GM12878 (cell line): ENCODE results near the gene UQCRC1. TPM values are rescaled to one million over a fixed set of nuclear protein-coding genes. Genes with fewer than 3 reads are reported as not detected.

Experiments
- ATAC-seq: fragments of 200-7000 bp; cut with Tn5 transposase; 3 replicates; pipeline ENCODE4 v1.9.1; 2020; ENCODE audit warnings: mild to moderate bottlenecking, moderate library complexity
- BruUV-seq: library from RNA; stranded (reverse); fragments of 400-500 nt; replicated peaks from 2 replicates; lab custom pipeline; 2021; lab: Mats Ljungman, UMichigan
- CTCF ChIA-PET: fragments of 300-600 bp; sonication (Branson Sonifier 250); formaldehyde crosslinking; extraction: SDS; loops from one replicate; lab custom pipeline; 2021; ENCODE audit warnings: inconsistent platforms; lab: Yijun Ruan, JAX
- POLR2A ChIA-PET: fragments of 350-600 bp; formaldehyde crosslinking; extraction: SDS; loops from one replicate; lab custom pipeline; 2021; ENCODE audit warnings: inconsistent platforms; lab: Charles Lee
- RAD21 ChIA-PET: fragments of 300-600 bp; sonication (Branson Sonifier 250); formaldehyde crosslinking; loops from one replicate; lab custom pipeline; 2023; ENCODE audit warnings: antibody characterized with exemption; ENCODE audit not compliant: unreplicated experiment; lab: Charles Lee
- SMC1A ChIA-PET: fragments of 300-600 bp; sonication (Branson Sonifier 250); formaldehyde crosslinking; loops from one replicate; lab custom pipeline; 2023; ENCODE audit not compliant: unreplicated experiment, uncharacterized antibody; lab: Charles Lee
- DNase-seq: peaks from one replicate; pipeline ENCODE4 v3.0.0-alpha.2; 2011; ENCODE audit warnings: low read depth, low spot score
- FAIRE-seq: peaks from 3 replicates; lab custom pipeline; 2011; peaks lifted over from hg19 to GRCh38; lab: Jason Lieb, UNC
- H2AFZ ChIP-seq: 2 replicates; pipeline ENCODE4 v1.6.0; 2011; ENCODE audit warnings: low read depth, low read length, control low read depth; ENCODE audit not compliant: control insufficient read depth
- H3K27ac ChIP-seq: 2 replicates; pipeline ENCODE4 v1.5.1; 2011; ENCODE audit warnings: control low read depth; ENCODE audit not compliant: control insufficient read depth, insufficient read depth
- H3K27me3 ChIP-seq, 2 experiments: replicated peaks in 1 of 2; 2 replicates each; pipeline versions ENCODE4 v1.6.0 to v1.6.1; 2011; ENCODE audit warnings: low read length in 1 of 2; ENCODE audit not compliant: control insufficient read depth in 2 of 2, insufficient read depth in 2 of 2
- H3K36me3 ChIP-seq, 2 experiments: 2 replicates each; pipeline ENCODE4 v1.5.1; 2011; ENCODE audit warnings: low read length in 1 of 2; ENCODE audit not compliant: control insufficient read depth in 2 of 2, insufficient read depth in 2 of 2
- H3K4me1 ChIP-seq: 2 replicates; pipeline ENCODE4 v1.6.1; 2011; ENCODE audit warnings: mild to moderate bottlenecking, low read length, moderate library complexity, mixed read lengths; ENCODE audit not compliant: control insufficient read depth, insufficient read depth
- H3K4me2 ChIP-seq: 2 replicates; pipeline ENCODE4 v1.6.0; 2011; ENCODE audit warnings: control low read depth; ENCODE audit not compliant: control insufficient read depth, insufficient read depth
- H3K4me3 ChIP-seq: fragments of 200-600 bp; sonication (generic); 2 replicates; pipeline ENCODE4 v1.5.1; 2016
- H3K79me2 ChIP-seq: 2 replicates; pipeline ENCODE4 v1.6.0; 2011; ENCODE audit warnings: low read length; ENCODE audit not compliant: control insufficient read depth, insufficient read depth
- H3K9ac ChIP-seq: 2 replicates; pipeline ENCODE4 v1.8.0; 2011; ENCODE audit warnings: low read length, control low read depth, mixed read lengths; ENCODE audit not compliant: control insufficient read depth, insufficient read depth
- H3K9me3 ChIP-seq: replicated peaks from 3 replicates; pipeline ENCODE4 v1.5.1; 2011; ENCODE audit warnings: mild to moderate bottlenecking, low read length; ENCODE audit not compliant: control insufficient read depth, insufficient read depth
- H4K20me1 ChIP-seq: 2 replicates; pipeline ENCODE4 v1.6.0; 2011; ENCODE audit not compliant: control insufficient read depth, insufficient read depth
- EZH2 ChIP-seq: IDR thresholded peaks from 2 replicates; pipeline ENCODE4 v1.6.1; 2012; ENCODE audit warnings: low read depth, mild to moderate bottlenecking, control low read depth, inconsistent platforms, low read length, borderline replicate concordance; ENCODE audit not compliant: control insufficient read depth
- HDGF ChIP-seq: fragments of 450-650 bp; IDR thresholded peaks from 2 replicates; pipeline ENCODE4 v1.6.1; 2016; ENCODE audit warnings: antibody characterized with exemption
- KLF5 ChIP-seq: fragments of 450-650 bp; IDR thresholded peaks from 2 replicates; pipeline ENCODE4 v1.6.1; 2014; ENCODE audit warnings: mild to moderate bottlenecking; ENCODE audit not compliant: partially characterized antibody
- MXI1 ChIP-seq: fragments of 150-350 bp; IDR thresholded peaks from 2 replicates; pipeline ENCODE4 v1.6.1; 2011; ENCODE audit warnings: low read depth, mild to moderate bottlenecking, inconsistent platforms, low read length, improper control_type of control experiment
- POLR2AphosphoS2 ChIP-seq: IDR thresholded peaks from 2 replicates; pipeline ENCODE4 v1.6.1; 2011; ENCODE audit warnings: low read depth, mild to moderate bottlenecking, low read length, improper control_type of control experiment, moderate library complexity
- SIN3A ChIP-seq: IDR thresholded peaks from 2 replicates; pipeline ENCODE4 v1.6.1; 2012; ENCODE audit warnings: low read depth, low read length, improper control_type of control experiment
- SMAD1 ChIP-seq: fragments of 450-650 bp; IDR thresholded peaks from 2 replicates; pipeline ENCODE4 v1.6.1; 2018; ENCODE audit warnings: mild to moderate bottlenecking, low read depth; ENCODE audit not compliant: partially characterized antibody
- USF2 ChIP-seq: IDR thresholded peaks from 2 replicates; pipeline ENCODE4 v1.6.1; 2011; ENCODE audit warnings: low read depth, low read length, improper control_type of control experiment, borderline replicate concordance
- WGBS: methylation state at CpG from one replicate; pipeline ENCODE4 v1.1.6; 2016; ENCODE audit warnings: low lambda C conversion rate; ENCODE audit not compliant: insufficient replicate concordance, insufficient coverage; ENCODE audit errors: missing lambda C conversion rate; 5-methylcytosine and 5-hydroxymethylcytosine counted together
- in situ Hi-C: fragments of 300-500 bp; cut with MboI; formaldehyde crosslinking; loops from 9 replicates; pipeline ENCODE4 v1.14.3; 2018; ENCODE audit warnings: mixed read lengths
- intact Hi-C: fragments of 100-400 bp; cut with micrococcal nuclease; formaldehyde crosslinking; loops from one replicate; pipeline ENCODE4 v1.14.2; 2022; ENCODE audit not compliant: unreplicated experiment
- polyA plus RNA-seq, 11 experiments: library from polyadenylated mRNA; depleted of rRNA in 4 of 11; unstranded in 6 of 11; stranded (reverse) in 5 of 11; fragments of >200 nt; fragmentation: Nextera tagmentation in 4 of 11; fragmentation: Illumina TruSeq in 1 of 11; extraction: Ambion mirVana in 4 of 11; extraction: Trizol in 1 of 11; gene quantifications; 1 replicate in 1 of 11; 2 replicates in 10 of 11; pipeline versions ENCODE4 v1.2.1 to v1.2.3, GENCODE V29; 2011 to 2016; ENCODE audit warnings: inconsistent platforms in 2 of 11, missing spikeins in 2 of 11, low read depth in 1 of 11
- total RNA-seq, 4 experiments: library from RNA; depleted of rRNA in 3 of 4; stranded (reverse); fragments of >200 nt in 3 of 4; fragmentation: Illumina TruSeq in 1 of 4; extraction: Trizol in 1 of 4; gene quantifications; 2 replicates each; pipeline versions ENCODE4 v1.2.1 to v1.2.3, GENCODE V29; 2013 to 2021

UQCRC1 gene
- total and polyA plus RNA-seq, 10 of the 15 experiments (the other 5 are each of a cell fraction or from before 2014, with no cell fraction given) = 116 to 426 (median 228) TPM

GRCh38 chr3:48647714-48648113, 38.3 kb upstream of the UQCRC1 start:
- H3K36me3 ChIP-seq = no peaks in the 10 kb centered on the region
- H3K9me3 ChIP-seq = no peaks in the 10 kb centered on the region
- no peak for TF ChIP-seq POLR2AphosphoS2
- no peak for TF ChIP-seq HDGF
- TF ChIP-seq USF2 = no peak
- no peaks in the 10 kb centered on the region for H3K79me2 ChIP-seq
- no peak overlapping the region for H2AFZ ChIP-seq
- ChIA-PET POLR2A (no interaction called here), SMC1A (no interaction called here), CTCF (no interaction called here), RAD21 (no interaction called here)
- no peak overlapping the region for H3K27ac ChIP-seq
- no peaks in the 10 kb centered on the region for H3K4me1 ChIP-seq
- in situ Hi-C loops (no loop called here), intact Hi-C loops (no loop called here)
- FAIRE-seq (no peak), ATAC-seq (no peak), DNase-seq (no peak)
- no peak overlapping the region for H3K9ac ChIP-seq
- WGBS = 24% methylated on average over 9 of the region's 9 CpGs
- no TSS peak for BruUV-seq
- no peaks in the 10 kb centered on the region for H3K27me3 ChIP-seq
- H4K20me1 ChIP-seq = no peaks in the 10 kb centered on the region; the same call in 1 of the 2 replicates
- no peak overlapping the region for H3K4me2 ChIP-seq
- H3K4me3 ChIP-seq = no peak overlapping the region

- Histone ChIP-seq H3K4me2 (no peak overlapping the region), H4K20me1 (no peaks in the 10 kb centered on the region), H3K36me3 (no peaks in the 10 kb centered on the region), H3K79me2 (no peaks in the 10 kb centered on the region), H3K9ac (no peak overlapping the region), H3K27ac (no peak overlapping the region), H3K4me1 (no peaks in the 10 kb centered on the region), H3K4me3 (no peak overlapping the region), H3K27me3 (no peaks in the 10 kb centered on the region), H3K9me3 (no peaks in the 10 kb centered on the region), H2AFZ (no peak overlapping the region)
- ChIA-PET RAD21 (no interaction called here), CTCF (no interaction called here), SMC1A (no interaction called here), POLR2A (no interaction called here)
- DNase-seq = no peak
- TF ChIP-seq EZH2 (no peak), SIN3A (no peak), MXI1 (no peak), SMAD1 (no peak), KLF5 (no peak)
- in situ Hi-C loops = no loop called here
- BruUV-seq = no TSS peak
- FAIRE-seq = no peak
- ATAC-seq = no peak
- intact Hi-C loops = no loop called here
- WGBS = 50% methylated on average over 18 of the region's 22 CpGs
Observed at GRCh38 chr3:48644898-48645760, 35.7 kb upstream of the UQCRC1 start.
